ENCODE results near the gene DLL4. TPM values are rescaled to one million over a fixed set of nuclear protein-coding genes. Genes with fewer than 3 reads are reported as not detected.

The DLL4 gene
- polyA plus RNA-seq, 1 donor from 2014 or later = 2.2 TPM

DNA sequence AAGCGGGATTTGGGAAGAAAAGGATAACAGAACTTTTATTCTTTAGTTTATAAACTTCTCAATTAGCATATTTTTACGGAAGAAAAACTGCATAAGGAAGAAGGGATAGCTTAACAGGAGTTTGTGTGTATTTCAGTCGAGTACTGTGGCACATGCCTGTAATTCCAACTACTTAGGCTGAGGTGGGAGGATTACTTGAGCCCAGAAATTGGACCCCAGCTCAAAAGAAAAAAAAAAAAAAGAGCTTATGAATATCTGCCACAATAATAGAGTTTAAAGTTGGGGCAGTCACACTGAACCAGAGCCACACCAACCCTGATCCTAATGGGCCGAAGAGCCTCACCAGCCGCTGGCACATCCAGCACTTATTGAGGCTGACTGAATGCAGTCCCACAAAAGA lies 55.3 kb downstream of the DLL4 start:
- Histone ChIP-seq H3K9me3 (ENCODE audit: low read length) (no peaks in the 10 kb centered on the region), H3K4me2 (ENCODE audit: low read length) (no peak overlapping the region), H3K79me2 (replicated peaks; ENCODE audit: insufficient read depth, low read length) (no peaks in the 10 kb centered on the region), H3K27ac (ENCODE audit: low read length) (no peak overlapping the region), H3F3A (ENCODE audit: insufficient read depth, low read length, poor library complexity, severe bottlenecking) (no peaks in the 10 kb centered on the region), H4K20me1 (ENCODE audit: insufficient read depth) (no peaks in the 10 kb centered on the region), H3K9me2 (ENCODE audit: insufficient read depth, low read length) (no peaks in the 10 kb centered on the region), H3K9ac (ENCODE audit: low read length) (no peak overlapping the region), H3K4me3 (ENCODE audit: low read length) (no peak overlapping the region), H3K36me3 (ENCODE audit: insufficient read depth, low read length) (peaks cover 4% of the 10 kb centered on the region), H3K27me3 (ENCODE audit: insufficient read depth, low read depth, low read length) (no peaks in the 10 kb centered on the region), H2AFZ (ENCODE audit: low read depth, low read length) (no peak overlapping the region)
- TF ChIP-seq MXI1 (conservative IDR thresholded peaks at IDR 0.05; ENCODE audit: poor library complexity, severe bottlenecking) (no peak), POLR2AphosphoS5 (IDR thresholded peaks at IDR 0.05) (no peak), EP300 (conservative IDR thresholded peaks at IDR 0.05; ENCODE audit: poor library complexity, severe bottlenecking) (no peak), RAD21 (conservative IDR thresholded peaks at IDR 0.05) (no peak), SMC3 (conservative IDR thresholded peaks at IDR 0.05; ENCODE audit: poor library complexity) (no peak), EZH2 (IDR thresholded peaks at IDR 0.05; ENCODE audit: borderline replicate concordance, insufficient read depth, low read length, poor library complexity, severe bottlenecking) (no peak), TAF1 (IDR thresholded peaks at IDR 0.05; ENCODE audit: low read depth) (no peak)
- TF ChIP-seq, protein P1, sequence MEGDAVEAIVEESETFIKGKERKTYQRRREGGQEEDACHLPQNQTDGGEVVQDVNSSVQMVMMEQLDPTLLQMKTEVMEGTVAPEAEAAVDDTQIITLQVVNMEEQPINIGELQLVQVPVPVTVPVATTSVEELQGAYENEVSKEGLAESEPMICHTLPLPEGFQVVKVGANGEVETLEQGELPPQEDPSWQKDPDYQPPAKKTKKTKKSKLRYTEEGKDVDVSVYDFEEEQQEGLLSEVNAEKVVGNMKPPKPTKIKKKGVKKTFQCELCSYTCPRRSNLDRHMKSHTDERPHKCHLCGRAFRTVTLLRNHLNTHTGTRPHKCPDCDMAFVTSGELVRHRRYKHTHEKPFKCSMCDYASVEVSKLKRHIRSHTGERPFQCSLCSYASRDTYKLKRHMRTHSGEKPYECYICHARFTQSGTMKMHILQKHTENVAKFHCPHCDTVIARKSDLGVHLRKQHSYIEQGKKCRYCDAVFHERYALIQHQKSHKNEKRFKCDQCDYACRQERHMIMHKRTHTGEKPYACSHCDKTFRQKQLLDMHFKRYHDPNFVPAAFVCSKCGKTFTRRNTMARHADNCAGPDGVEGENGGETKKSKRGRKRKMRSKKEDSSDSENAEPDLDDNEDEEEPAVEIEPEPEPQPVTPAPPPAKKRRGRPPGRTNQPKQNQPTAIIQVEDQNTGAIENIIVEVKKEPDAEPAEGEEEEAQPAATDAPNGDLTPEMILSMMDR (IDR thresholded peaks at IDR 0.05; ENCODE audit: poor library complexity, severe bottlenecking) = no peak
- TF ChIP-seq, protein P2, sequence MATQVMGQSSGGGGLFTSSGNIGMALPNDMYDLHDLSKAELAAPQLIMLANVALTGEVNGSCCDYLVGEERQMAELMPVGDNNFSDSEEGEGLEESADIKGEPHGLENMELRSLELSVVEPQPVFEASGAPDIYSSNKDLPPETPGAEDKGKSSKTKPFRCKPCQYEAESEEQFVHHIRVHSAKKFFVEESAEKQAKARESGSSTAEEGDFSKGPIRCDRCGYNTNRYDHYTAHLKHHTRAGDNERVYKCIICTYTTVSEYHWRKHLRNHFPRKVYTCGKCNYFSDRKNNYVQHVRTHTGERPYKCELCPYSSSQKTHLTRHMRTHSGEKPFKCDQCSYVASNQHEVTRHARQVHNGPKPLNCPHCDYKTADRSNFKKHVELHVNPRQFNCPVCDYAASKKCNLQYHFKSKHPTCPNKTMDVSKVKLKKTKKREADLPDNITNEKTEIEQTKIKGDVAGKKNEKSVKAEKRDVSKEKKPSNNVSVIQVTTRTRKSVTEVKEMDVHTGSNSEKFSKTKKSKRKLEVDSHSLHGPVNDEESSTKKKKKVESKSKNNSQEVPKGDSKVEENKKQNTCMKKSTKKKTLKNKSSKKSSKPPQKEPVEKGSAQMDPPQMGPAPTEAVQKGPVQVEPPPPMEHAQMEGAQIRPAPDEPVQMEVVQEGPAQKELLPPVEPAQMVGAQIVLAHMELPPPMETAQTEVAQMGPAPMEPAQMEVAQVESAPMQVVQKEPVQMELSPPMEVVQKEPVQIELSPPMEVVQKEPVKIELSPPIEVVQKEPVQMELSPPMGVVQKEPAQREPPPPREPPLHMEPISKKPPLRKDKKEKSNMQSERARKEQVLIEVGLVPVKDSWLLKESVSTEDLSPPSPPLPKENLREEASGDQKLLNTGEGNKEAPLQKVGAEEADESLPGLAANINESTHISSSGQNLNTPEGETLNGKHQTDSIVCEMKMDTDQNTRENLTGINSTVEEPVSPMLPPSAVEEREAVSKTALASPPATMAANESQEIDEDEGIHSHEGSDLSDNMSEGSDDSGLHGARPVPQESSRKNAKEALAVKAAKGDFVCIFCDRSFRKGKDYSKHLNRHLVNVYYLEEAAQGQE (IDR thresholded peaks at IDR 0.05; ENCODE audit: borderline replicate concordance) = no peak

DNA sequence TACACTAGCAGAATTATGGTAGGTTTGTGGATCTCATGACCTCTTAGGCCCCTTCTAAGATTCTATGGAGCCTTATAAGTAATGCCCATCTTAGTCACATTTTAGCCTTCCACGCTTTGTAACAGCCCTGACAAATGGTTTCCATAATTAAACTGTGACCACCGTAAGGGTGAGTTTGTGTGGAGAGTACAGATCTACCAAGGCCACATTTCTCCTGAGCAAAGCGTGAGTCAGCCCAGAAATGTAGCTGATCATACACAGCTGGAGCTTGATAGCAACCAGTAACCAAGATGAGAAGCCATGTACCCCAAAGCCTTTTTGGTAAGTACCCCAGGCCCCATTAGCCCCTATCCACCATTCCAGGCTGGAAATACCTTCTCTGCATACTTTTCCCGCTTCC lies 55.8 kb downstream of the DLL4 start:
- Histone ChIP-seq H3K9ac (ENCODE audit: low read length) (no peak overlapping the region), H3K79me2 (replicated peaks; ENCODE audit: insufficient read depth, low read length) (no peaks in the 10 kb centered on the region), H3K9me3 (ENCODE audit: low read length) (no peaks in the 10 kb centered on the region), H4K20me1 (ENCODE audit: insufficient read depth) (no peaks in the 10 kb centered on the region), H3K4me3 (ENCODE audit: low read length) (no peak overlapping the region), H3K4me2 (ENCODE audit: low read length) (no peak overlapping the region), H3K27ac (ENCODE audit: low read length) (no peak overlapping the region), H3K27me3 (ENCODE audit: insufficient read depth, low read depth, low read length) (no peaks in the 10 kb centered on the region), H2AFZ (ENCODE audit: low read depth, low read length) (no peak overlapping the region), H3K9me2 (ENCODE audit: insufficient read depth, low read length) (no peaks in the 10 kb centered on the region), H3F3A (ENCODE audit: insufficient read depth, low read length, poor library complexity, severe bottlenecking) (no peaks in the 10 kb centered on the region), H3K36me3 (ENCODE audit: insufficient read depth, low read length) (peaks cover 4% of the 10 kb centered on the region)
- TF ChIP-seq RAD21 (conservative IDR thresholded peaks at IDR 0.05) (no peak), POLR2AphosphoS5 (IDR thresholded peaks at IDR 0.05) (no peak), EP300 (conservative IDR thresholded peaks at IDR 0.05; ENCODE audit: poor library complexity, severe bottlenecking) (no peak), SMC3 (conservative IDR thresholded peaks at IDR 0.05; ENCODE audit: poor library complexity) (no peak), EZH2 (IDR thresholded peaks at IDR 0.05; ENCODE audit: borderline replicate concordance, insufficient read depth, low read length, poor library complexity, severe bottlenecking) (no peak), TAF1 (IDR thresholded peaks at IDR 0.05; ENCODE audit: low read depth) (no peak), MXI1 (conservative IDR thresholded peaks at IDR 0.05; ENCODE audit: poor library complexity, severe bottlenecking) (no peak)
- TF ChIP-seq, protein P1 (IDR thresholded peaks at IDR 0.05; ENCODE audit: poor library complexity, severe bottlenecking) = no peak
- TF ChIP-seq, protein P2 (IDR thresholded peaks at IDR 0.05; ENCODE audit: borderline replicate concordance) = no peak

Measured in neural cell (in vitro differentiated cells).